DLD1 (cell line): Measurements from ENCODE around the gene GAS7.

Experiments
- in situ Hi-C: cut with HindIII; loops from 2 replicates; pipeline ENCODE4 v1.10.0; 2017; ENCODE audit warnings: low sequenced_read_pairs

The GAS7 gene

GRCh38 chr17:9868552-9868951 lies 329.9 kb downstream of the GAS7 start:
- in situ Hi-C loops: no loop called here

GRCh38 chr17:9865586-9865985 lies 332.8 kb downstream of the GAS7 start:
- in situ Hi-C loops: no loop called here

DNA sequence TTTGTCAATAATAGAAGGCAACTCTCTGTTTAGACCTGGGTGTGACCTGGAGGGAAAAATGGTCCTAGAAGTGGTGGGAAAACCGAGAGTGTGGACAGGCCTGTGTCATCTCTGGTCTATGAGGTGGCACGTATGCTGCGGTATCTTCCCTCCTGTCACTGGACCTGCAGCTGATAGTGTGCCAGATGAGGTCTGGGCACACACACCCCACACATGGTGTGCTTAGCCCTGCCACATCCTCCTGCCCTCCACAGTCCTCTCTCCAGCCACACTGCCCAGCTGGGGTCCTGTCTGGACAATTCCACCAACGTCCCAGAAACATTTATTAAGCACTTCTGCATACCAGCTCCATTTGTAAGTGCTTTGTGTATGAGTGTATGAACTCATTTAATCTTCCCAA lies 335.5 kb downstream of the GAS7 start:
- in situ Hi-C loops: no loop called here

DNA sequence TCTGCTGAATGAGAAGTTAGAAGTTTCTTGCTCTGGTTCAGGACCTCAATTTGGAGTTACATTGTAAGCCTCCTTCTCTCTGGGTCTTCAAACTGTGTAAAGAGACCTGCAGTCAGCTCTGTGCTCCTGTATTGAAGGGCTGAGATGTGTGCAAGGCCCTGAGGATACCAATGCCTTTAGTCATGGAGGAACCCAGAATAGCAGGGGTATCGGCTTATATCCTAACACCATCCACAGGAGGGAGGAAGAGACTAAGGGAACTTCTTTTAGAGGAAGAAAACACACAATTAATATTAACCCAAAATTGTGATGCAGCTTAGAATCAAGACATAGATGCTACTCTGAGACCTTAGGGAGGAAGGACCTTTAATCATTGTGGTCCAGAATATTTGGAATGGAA lies 336.2 kb downstream of the GAS7 start:
- in situ Hi-C loops: no loop called here

GRCh38 chr17:9860851-9861250 lies 337.6 kb downstream of the GAS7 start:
- in situ Hi-C loops: no loop called here
